D341Med (cell line): ENCODE data around the gene RASSF3.
A peak's percentile ranks its signal among the peaks of the same experiment; 100 is the strongest.
"Not testable (repeated sequence)": the region's sequence is repeated elsewhere in the genome, so short reads cannot be mapped to it uniquely, and the experiment has no call there.

Source experiments
- DNase-seq: peaks from one replicate; pipeline ENCODE4 v3.0.0; 2012; ENCODE audit warnings: low spot score

Gene RASSF3

GRCh38 chr12:64670919-64671639, 60.8 kb downstream of the RASSF3 start:
- DNase-seq, result no peak

GRCh38 chr12:64671681-64672080, 61.4 kb downstream of the RASSF3 start:
- DNase-seq, result no peak

- no peak for DNase-seq
Measured at GRCh38 chr12:64672925-64673409, 62.7 kb downstream of the RASSF3 start.

GRCh38 chr12:64673490-64674169, 63.3 kb downstream of the RASSF3 start:
- DNase-seq, result no peak

GRCh38 chr12:64674367-64674922, 64.2 kb downstream of the RASSF3 start:
- no peak for DNase-seq

- no peak for DNase-seq
Measured at GRCh38 chr12:64675795-64676194, 65.5 kb downstream of the RASSF3 start.

GRCh38 chr12:64678248-64678647, 68.0 kb downstream of the RASSF3 start:
- no peak for DNase-seq

- no peak for DNase-seq
Measured at GRCh38 chr12:64678835-64679234, 68.5 kb downstream of the RASSF3 start.

- no peak for DNase-seq
Measured at GRCh38 chr12:64679487-64680001, 69.2 kb downstream of the RASSF3 start.

GRCh38 chr12:64680235-64680634, 69.9 kb downstream of the RASSF3 start:
- no peak for DNase-seq

- DNase-seq, result no peak
Measured at GRCh38 chr12:64681200-64682052, 71.1 kb downstream of the RASSF3 start.

- DNase-seq, result peak; percentile 55
Measured at GRCh38 chr12:64682572-64683277, 72.4 kb downstream of the RASSF3 start.

- DNase-seq, result no peak
Measured at GRCh38 chr12:64683816-64684543, 73.7 kb downstream of the RASSF3 start.

- no peak for DNase-seq
Measured at GRCh38 chr12:64685050-64685449, 74.8 kb downstream of the RASSF3 start.

GRCh38 chr12:64685605-64686004, 75.3 kb downstream of the RASSF3 start:
- no peak for DNase-seq

- no peak for DNase-seq
Measured at GRCh38 chr12:64687816-64688215, 77.5 kb downstream of the RASSF3 start.

GRCh38 chr12:64688219-64688618, 77.9 kb downstream of the RASSF3 start:
- DNase-seq, result no peak

- no peak for DNase-seq
Measured at GRCh38 chr12:64688715-64689114, 78.4 kb downstream of the RASSF3 start.

GRCh38 chr12:64690236-64690635, 79.9 kb downstream of the RASSF3 start:
- not testable (repeated sequence) for DNase-seq

GRCh38 chr12:64691227-64691794, 81.0 kb downstream of the RASSF3 start:
- no peak for DNase-seq
